ELF-1 (cell line): Measurements from ENCODE around the gene CCDC60.

ENCODE experiments used
- DNase-seq: peaks from one replicate; pipeline ENCODE4 v3.0.0-alpha.2; 2016; ENCODE audit warnings: low read depth, low spot score

The CCDC60 gene

GRCh38 chr12:119528241-119528640, 193.7 kb downstream of the CCDC60 start:
- no peak for DNase-seq

- DNase-seq = no peak
Measured at GRCh38 chr12:119540476-119540875, 205.9 kb downstream of the CCDC60 start.

- DNase-seq = peak; percentile 75
Measured at GRCh38 chr12:119544765-119545625, 210.5 kb downstream of the CCDC60 start.

GRCh38 chr12:119546340-119546739, 211.8 kb downstream of the CCDC60 start:
- DNase-seq = no peak

- no peak for DNase-seq
Measured at GRCh38 chr12:119547001-119547400, 212.5 kb downstream of the CCDC60 start.

- no peak for DNase-seq
Measured at GRCh38 chr12:119556854-119557253, 222.3 kb downstream of the CCDC60 start.

- no peak for DNase-seq
Measured at GRCh38 chr12:119565404-119565803, 230.9 kb downstream of the CCDC60 start.

GRCh38 chr12:119570771-119571170, 236.2 kb downstream of the CCDC60 start:
- no peak for DNase-seq

GRCh38 chr12:119573086-119573485, 238.6 kb downstream of the CCDC60 start:
- no peak for DNase-seq

GRCh38 chr12:119574255-119574654, 239.7 kb downstream of the CCDC60 start:
- no peak for DNase-seq

- no peak for DNase-seq
Measured at GRCh38 chr12:119576118-119576810, 241.7 kb downstream of the CCDC60 start.

- DNase-seq = no peak
Measured at GRCh38 chr12:119576915-119577314, 242.4 kb downstream of the CCDC60 start.

GRCh38 chr12:119578112-119578511, 243.6 kb downstream of the CCDC60 start:
- no peak for DNase-seq

- DNase-seq = no peak
Measured at GRCh38 chr12:119589097-119589496, 254.6 kb downstream of the CCDC60 start.

- no peak for DNase-seq
Measured at GRCh38 chr12:119589634-119590033, 255.1 kb downstream of the CCDC60 start.
